MM.1S (cell line): Measurements from ENCODE around the gene TMEM132D.

Source experiments
- EZH2 ChIP-seq: fragments of 300-600 bp; sonication (generic); optimal IDR thresholded peaks from 2 replicates; pipeline ENCODE3; 2017; ENCODE audit warnings: low read depth, mild to moderate bottlenecking, antibody characterized with exemption, low read length, mixed read lengths
- EZH2phosphoT487 ChIP-seq: fragments of 300-600 bp; sonication (generic); IDR thresholded peaks from 2 replicates; pipeline ENCODE4 v1.6.1; 2018; ENCODE audit warnings: antibody characterized with exemption, low read length
- TF ChIP-seq, protein P1 (sequence below): fragments of 300-600 bp; sonication (generic); IDR thresholded peaks from 2 replicates; pipeline ENCODE4 v1.5.1; 2016; ENCODE audit warnings: antibody characterized with exemption, low read length, mixed read lengths

DNA sequence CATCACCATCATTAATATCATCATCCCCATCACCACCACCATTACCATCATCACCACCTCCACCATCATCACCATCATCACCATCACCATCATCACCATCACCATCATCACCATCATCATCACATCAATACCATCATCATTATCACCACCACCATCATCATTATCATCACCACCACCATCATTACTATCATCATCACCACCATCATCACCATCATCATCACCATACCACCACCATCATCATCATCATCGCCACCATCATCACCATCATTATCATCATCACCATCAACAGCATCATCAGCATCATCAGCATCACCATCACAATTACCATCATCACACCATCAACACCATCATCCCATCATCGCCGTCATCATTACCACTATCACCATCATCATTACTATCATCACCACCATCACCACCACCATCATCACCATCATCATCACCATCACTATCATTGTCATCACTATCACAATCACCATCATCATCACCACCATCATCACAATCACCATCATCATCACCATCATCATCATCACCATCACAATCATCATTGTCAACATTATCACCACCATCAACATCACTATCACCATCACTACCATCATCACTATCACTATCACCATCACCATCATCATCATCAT is 767.0 kb downstream of the TMEM132D start:
- TF ChIP-seq, protein P1, sequence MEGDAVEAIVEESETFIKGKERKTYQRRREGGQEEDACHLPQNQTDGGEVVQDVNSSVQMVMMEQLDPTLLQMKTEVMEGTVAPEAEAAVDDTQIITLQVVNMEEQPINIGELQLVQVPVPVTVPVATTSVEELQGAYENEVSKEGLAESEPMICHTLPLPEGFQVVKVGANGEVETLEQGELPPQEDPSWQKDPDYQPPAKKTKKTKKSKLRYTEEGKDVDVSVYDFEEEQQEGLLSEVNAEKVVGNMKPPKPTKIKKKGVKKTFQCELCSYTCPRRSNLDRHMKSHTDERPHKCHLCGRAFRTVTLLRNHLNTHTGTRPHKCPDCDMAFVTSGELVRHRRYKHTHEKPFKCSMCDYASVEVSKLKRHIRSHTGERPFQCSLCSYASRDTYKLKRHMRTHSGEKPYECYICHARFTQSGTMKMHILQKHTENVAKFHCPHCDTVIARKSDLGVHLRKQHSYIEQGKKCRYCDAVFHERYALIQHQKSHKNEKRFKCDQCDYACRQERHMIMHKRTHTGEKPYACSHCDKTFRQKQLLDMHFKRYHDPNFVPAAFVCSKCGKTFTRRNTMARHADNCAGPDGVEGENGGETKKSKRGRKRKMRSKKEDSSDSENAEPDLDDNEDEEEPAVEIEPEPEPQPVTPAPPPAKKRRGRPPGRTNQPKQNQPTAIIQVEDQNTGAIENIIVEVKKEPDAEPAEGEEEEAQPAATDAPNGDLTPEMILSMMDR: no peak
- no peak for TF ChIP-seq EZH2
- no peak for TF ChIP-seq EZH2phosphoT487
